Measurements from ENCODE around the gene KL.

The KL gene

GRCh38 chr13:33016414-33017322 is at the start of gene KL:
Gene KL, plus strand, starts transcription at chr13:33016423. Its CDS starts 18 bp downstream, at chr13:33016441.
- Histone ChIP-seq H3K27me3 (ENCODE audit: control insufficient read depth in 2 of 2, insufficient read depth in 2 of 2, low read length in 2 of 2) (peaks cover 7 to 8% of the 10 kb centered on the region in 2 donors), H3K4me3 (ENCODE audit: low read length in 2 of 2) (peak within 1 kb of the TSS; percentile 62 to 64), H3K9me3 (ENCODE audit: control insufficient read depth in 2 of 2, low read length in 2 of 2) (no peaks in the 10 kb centered on the region), H3K4me1 (ENCODE audit: control insufficient read depth in 2 of 2, insufficient read depth in 2 of 2, low read length in 2 of 2) (peaks cover 4 to 7% of the 10 kb centered on the region in 2 donors), H3K27ac (ENCODE audit: low read depth in 2 of 2, low read length in 2 of 2) (peak within 1 kb of the TSS; percentile 50 to 63), H3K9ac (ENCODE audit: low read depth in 1 of 2, low read length in 2 of 2) (peak within 1 kb of the TSS; percentile 24 to 53), H3K36me3 (ENCODE audit: control insufficient read depth in 2 of 2, insufficient read depth in 2 of 2, low read length in 2 of 2) (no peaks in the 10 kb centered on the region)

GRCh38 chr13:32967584-32968182 is 48.5 kb upstream of the KL start:
- Histone ChIP-seq H3K4me3 (ENCODE audit: low read length in 2 of 2) (no peak overlapping the region), H3K4me1 (ENCODE audit: control insufficient read depth in 2 of 2, insufficient read depth in 2 of 2, low read length in 2 of 2) (no peaks in the 10 kb centered on the region), H3K27ac (ENCODE audit: low read depth in 2 of 2, low read length in 2 of 2) (no peak overlapping the region), H3K36me3 (ENCODE audit: control insufficient read depth in 2 of 2, insufficient read depth in 2 of 2, low read length in 2 of 2) (no peaks in the 10 kb centered on the region), H3K9ac (ENCODE audit: low read depth in 1 of 2, low read length in 2 of 2) (no peak overlapping the region), H3K27me3 (ENCODE audit: control insufficient read depth in 2 of 2, insufficient read depth in 2 of 2, low read length in 2 of 2) (no peaks in the 10 kb centered on the region), H3K9me3 (ENCODE audit: control insufficient read depth in 2 of 2, low read length in 2 of 2) (no peaks in the 10 kb centered on the region)

DNA sequence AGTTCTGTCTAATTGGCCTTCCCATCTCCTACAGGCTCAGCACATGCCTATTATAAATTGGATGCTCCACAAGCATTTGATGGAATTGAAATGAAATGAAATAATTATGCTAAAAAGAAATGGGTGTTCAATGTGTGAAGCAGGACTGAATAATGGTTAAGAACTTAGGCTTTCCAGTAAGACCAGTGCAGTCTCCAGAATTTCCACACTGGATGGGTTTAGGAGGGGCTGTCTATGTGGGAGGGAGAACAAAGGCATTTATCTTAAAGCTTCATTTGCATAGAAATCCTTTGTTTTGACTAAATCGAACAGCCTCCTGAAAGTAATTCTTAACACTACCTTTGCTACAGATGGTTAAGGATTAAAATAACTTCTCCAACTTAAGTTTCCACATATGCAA is 47.9 kb upstream of the KL start:
- Histone ChIP-seq H3K9me3 (ENCODE audit: control insufficient read depth in 2 of 2, low read length in 2 of 2) (no peaks in the 10 kb centered on the region), H3K36me3 (ENCODE audit: control insufficient read depth in 2 of 2, insufficient read depth in 2 of 2, low read length in 2 of 2) (no peaks in the 10 kb centered on the region), H3K9ac (ENCODE audit: low read depth in 1 of 2, low read length in 2 of 2) (no peak overlapping the region), H3K27ac (ENCODE audit: low read depth in 2 of 2, low read length in 2 of 2) (no peak overlapping the region), H3K27me3 (ENCODE audit: control insufficient read depth in 2 of 2, insufficient read depth in 2 of 2, low read length in 2 of 2) (no peaks in the 10 kb centered on the region), H3K4me1 (ENCODE audit: control insufficient read depth in 2 of 2, insufficient read depth in 2 of 2, low read length in 2 of 2) (no peaks in the 10 kb centered on the region), H3K4me3 (ENCODE audit: low read length in 2 of 2) (no peak overlapping the region)

DNA sequence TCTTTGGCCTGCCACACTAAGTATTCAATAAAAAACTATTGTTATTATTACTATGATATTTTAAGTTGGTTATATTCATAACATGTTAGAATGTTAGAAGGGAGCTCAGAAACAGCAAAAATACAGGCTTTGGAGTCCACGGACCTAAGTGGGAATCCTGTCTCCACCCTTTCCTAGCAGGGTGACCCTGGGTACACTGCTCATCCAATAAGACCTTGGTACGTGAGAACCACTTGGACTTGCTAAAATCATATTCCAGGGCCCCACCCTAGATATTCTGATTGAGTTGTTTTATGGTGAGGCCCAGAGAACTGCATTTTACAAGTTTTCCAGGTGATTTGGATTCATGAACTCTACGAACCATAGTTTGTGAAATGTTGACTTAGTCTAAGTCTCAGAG is 47.4 kb upstream of the KL start:
- Histone ChIP-seq H3K27ac (ENCODE audit: low read depth in 2 of 2, low read length in 2 of 2) (peak overlapping the region; percentile 29 to 51), H3K9me3 (ENCODE audit: control insufficient read depth in 2 of 2, low read length in 2 of 2) (no peaks in the 10 kb centered on the region), H3K27me3 (ENCODE audit: control insufficient read depth in 2 of 2, insufficient read depth in 2 of 2, low read length in 2 of 2) (no peaks in the 10 kb centered on the region), H3K9ac (ENCODE audit: low read depth in 1 of 2, low read length in 2 of 2) (no peak overlapping the region), H3K36me3 (ENCODE audit: control insufficient read depth in 2 of 2, insufficient read depth in 2 of 2, low read length in 2 of 2) (no peaks in the 10 kb centered on the region), H3K4me3 (ENCODE audit: low read length in 2 of 2) (no peak overlapping the region), H3K4me1 (ENCODE audit: control insufficient read depth in 2 of 2, insufficient read depth in 2 of 2, low read length in 2 of 2) (no peaks in the 10 kb centered on the region)

DNA sequence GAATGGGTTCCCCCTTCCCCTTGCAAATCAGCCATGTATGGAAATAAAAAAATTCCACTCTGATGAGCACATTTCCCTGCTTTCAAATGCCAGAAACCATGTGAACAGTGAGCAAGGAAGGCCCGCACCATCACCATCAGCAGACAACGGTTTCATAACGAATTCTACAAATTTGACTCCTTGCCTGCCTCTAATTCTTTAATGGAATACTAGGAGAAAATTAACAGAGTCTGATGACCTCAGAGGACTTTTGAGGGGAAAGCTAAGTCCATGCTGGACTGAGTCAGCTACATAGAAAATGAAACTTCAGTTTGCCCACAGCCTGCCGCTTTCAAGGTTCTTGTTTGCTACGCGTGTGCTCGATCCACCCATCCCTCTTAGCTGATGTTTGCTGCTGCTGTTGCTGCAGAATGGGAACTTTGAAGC is 46.7 kb upstream of the KL start:
- peak overlapping the region in 1 of 2 donors; percentile 8 for H3K9ac ChIP-seq (ENCODE audit: low read depth in 1 of 2, low read length in 2 of 2)
- H3K27me3 ChIP-seq (ENCODE audit: control insufficient read depth in 2 of 2, insufficient read depth in 2 of 2, low read length in 2 of 2): no peaks in the 10 kb centered on the region
- no peaks in the 10 kb centered on the region for H3K9me3 ChIP-seq (ENCODE audit: control insufficient read depth in 2 of 2, low read length in 2 of 2)
- H3K27ac ChIP-seq (ENCODE audit: low read depth in 2 of 2, low read length in 2 of 2): peak overlapping the region; percentile 29 to 51
- H3K4me1 ChIP-seq (ENCODE audit: control insufficient read depth in 2 of 2, insufficient read depth in 2 of 2, low read length in 2 of 2): no peaks in the 10 kb centered on the region
- H3K4me3 ChIP-seq (ENCODE audit: low read length in 2 of 2): no peak overlapping the region
- H3K36me3 ChIP-seq (ENCODE audit: control insufficient read depth in 2 of 2, insufficient read depth in 2 of 2, low read length in 2 of 2): no peaks in the 10 kb centered on the region

GRCh38 chr13:32976056-32976805 is 40.0 kb upstream of the KL start:
- Histone ChIP-seq H3K4me3 (ENCODE audit: low read length in 2 of 2) (no peak overlapping the region), H3K4me1 (ENCODE audit: control insufficient read depth in 2 of 2, insufficient read depth in 2 of 2, low read length in 2 of 2) (no peaks in the 10 kb centered on the region), H3K36me3 (ENCODE audit: control insufficient read depth in 2 of 2, insufficient read depth in 2 of 2, low read length in 2 of 2) (no peaks in the 10 kb centered on the region), H3K27ac (ENCODE audit: low read depth in 2 of 2, low read length in 2 of 2) (no peak overlapping the region), H3K27me3 (ENCODE audit: control insufficient read depth in 2 of 2, insufficient read depth in 2 of 2, low read length in 2 of 2) (no peaks in the 10 kb centered on the region), H3K9me3 (ENCODE audit: control insufficient read depth in 2 of 2, low read length in 2 of 2) (no peaks in the 10 kb centered on the region), H3K9ac (ENCODE audit: low read depth in 1 of 2, low read length in 2 of 2) (no peak overlapping the region)

GRCh38 chr13:32976912-32977311 is 39.3 kb upstream of the KL start:
- H3K9ac ChIP-seq (ENCODE audit: low read depth in 1 of 2, low read length in 2 of 2): no peak overlapping the region
- H3K4me3 ChIP-seq (ENCODE audit: low read length in 2 of 2): no peak overlapping the region
- no peaks in the 10 kb centered on the region for H3K4me1 ChIP-seq (ENCODE audit: control insufficient read depth in 2 of 2, insufficient read depth in 2 of 2, low read length in 2 of 2)
- no peaks in the 10 kb centered on the region for H3K36me3 ChIP-seq (ENCODE audit: control insufficient read depth in 2 of 2, insufficient read depth in 2 of 2, low read length in 2 of 2)
- no peaks in the 10 kb centered on the region for H3K9me3 ChIP-seq (ENCODE audit: control insufficient read depth in 2 of 2, low read length in 2 of 2)
- H3K27ac ChIP-seq (ENCODE audit: low read depth in 2 of 2, low read length in 2 of 2): no peak overlapping the region
- H3K27me3 ChIP-seq (ENCODE audit: control insufficient read depth in 2 of 2, insufficient read depth in 2 of 2, low read length in 2 of 2): no peaks in the 10 kb centered on the region

DNA sequence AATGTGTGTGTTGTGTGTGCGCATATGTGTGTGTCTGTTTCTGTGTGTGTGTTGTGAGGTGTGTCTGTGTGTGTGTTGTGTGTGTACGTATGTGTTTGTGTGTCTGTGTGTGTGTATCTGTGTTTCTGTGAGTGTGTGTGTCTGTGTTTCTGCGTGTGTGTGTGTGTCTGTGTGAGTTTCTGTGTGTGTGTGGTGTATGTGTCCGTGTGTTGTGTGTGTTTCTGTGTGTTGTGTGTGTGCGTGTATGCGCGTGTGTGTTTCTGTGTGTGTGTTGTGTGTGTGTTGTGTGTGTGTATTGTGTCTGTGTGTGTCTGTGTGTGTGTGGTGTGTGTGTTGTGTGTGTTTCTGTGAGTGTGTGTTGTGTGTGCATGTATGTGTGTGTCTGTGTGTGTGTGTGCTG is 38.9 kb upstream of the KL start:
- Histone ChIP-seq H3K9me3 (ENCODE audit: control insufficient read depth in 2 of 2, low read length in 2 of 2) (no peaks in the 10 kb centered on the region), H3K27ac (ENCODE audit: low read depth in 2 of 2, low read length in 2 of 2) (no peak overlapping the region), H3K4me3 (ENCODE audit: low read length in 2 of 2) (no peak overlapping the region), H3K27me3 (ENCODE audit: control insufficient read depth in 2 of 2, insufficient read depth in 2 of 2, low read length in 2 of 2) (no peaks in the 10 kb centered on the region), H3K9ac (ENCODE audit: low read depth in 1 of 2, low read length in 2 of 2) (no peak overlapping the region), H3K36me3 (ENCODE audit: control insufficient read depth in 2 of 2, insufficient read depth in 2 of 2, low read length in 2 of 2) (no peaks in the 10 kb centered on the region), H3K4me1 (ENCODE audit: control insufficient read depth in 2 of 2, insufficient read depth in 2 of 2, low read length in 2 of 2) (no peaks in the 10 kb centered on the region)

GRCh38 chr13:32978278-32978677 is 37.9 kb upstream of the KL start:
- no peaks in the 10 kb centered on the region for H3K9me3 ChIP-seq (ENCODE audit: control insufficient read depth in 2 of 2, low read length in 2 of 2)
- H3K9ac ChIP-seq (ENCODE audit: low read depth in 1 of 2, low read length in 2 of 2): no peak overlapping the region
- no peak overlapping the region for H3K27ac ChIP-seq (ENCODE audit: low read depth in 2 of 2, low read length in 2 of 2)
- H3K4me3 ChIP-seq (ENCODE audit: low read length in 2 of 2): no peak overlapping the region
- no peaks in the 10 kb centered on the region for H3K4me1 ChIP-seq (ENCODE audit: control insufficient read depth in 2 of 2, insufficient read depth in 2 of 2, low read length in 2 of 2)
- no peaks in the 10 kb centered on the region for H3K27me3 ChIP-seq (ENCODE audit: control insufficient read depth in 2 of 2, insufficient read depth in 2 of 2, low read length in 2 of 2)
- no peaks in the 10 kb centered on the region for H3K36me3 ChIP-seq (ENCODE audit: control insufficient read depth in 2 of 2, insufficient read depth in 2 of 2, low read length in 2 of 2)

- no peaks in the 10 kb centered on the region for H3K36me3 ChIP-seq (ENCODE audit: control insufficient read depth in 2 of 2, insufficient read depth in 2 of 2, low read length in 2 of 2)
Measured at GRCh38 chr13:32983058-32983457, 33.2 kb upstream of the KL start.

More at GRCh38 chr13:32983058-32983457, 33.2 kb upstream of the KL start:
- H3K9me3 ChIP-seq (ENCODE audit: control insufficient read depth in 2 of 2, low read length in 2 of 2): no peaks in the 10 kb centered on the region
- H3K4me3 ChIP-seq (ENCODE audit: low read length in 2 of 2): no peak overlapping the region
- H3K4me1 ChIP-seq (ENCODE audit: control insufficient read depth in 2 of 2, insufficient read depth in 2 of 2, low read length in 2 of 2): no peaks in the 10 kb centered on the region
- H3K9ac ChIP-seq (ENCODE audit: low read depth in 1 of 2, low read length in 2 of 2): no peak overlapping the region
- no peak overlapping the region for H3K27ac ChIP-seq (ENCODE audit: low read depth in 2 of 2, low read length in 2 of 2)
- H3K27me3 ChIP-seq (ENCODE audit: control insufficient read depth in 2 of 2, insufficient read depth in 2 of 2, low read length in 2 of 2): no peaks in the 10 kb centered on the region
